T-helper 2 cell (primary cell): ENCODE data around the gene BEND4.

ENCODE experiments used
- DNase-seq, 5 experiments: peaks; one replicate each; pipeline versions ENCODE4 v3.0.0 to v3.0.0-alpha.2; 2012 to 2022

BEND4 gene

GRCh38 chr4:42101446-42101975, 50.9 kb downstream of the BEND4 start:
- DNase-seq, result no peak

GRCh38 chr4:42088386-42088785, 64.1 kb downstream of the BEND4 start:
- DNase-seq, result no peak

- no peak for DNase-seq
Observed at GRCh38 chr4:42083816-42084215, 68.6 kb downstream of the BEND4 start.

GRCh38 chr4:42080306-42080705, 72.1 kb downstream of the BEND4 start:
- no peak for DNase-seq

- no peak for DNase-seq
Observed at GRCh38 chr4:42078184-42078801, 74.2 kb downstream of the BEND4 start.

- DNase-seq, result no peak
Observed at GRCh38 chr4:42074294-42074693, 78.2 kb downstream of the BEND4 start.

GRCh38 chr4:42070463-42070862, 82.0 kb downstream of the BEND4 start:
- no peak for DNase-seq

- no peak for DNase-seq
Observed at GRCh38 chr4:42067264-42067663, 85.2 kb downstream of the BEND4 start.

GRCh38 chr4:42066402-42066801, 86.1 kb downstream of the BEND4 start:
- no peak for DNase-seq
